ENCODE measurements around the gene ZNF737. TPM values are rescaled to one million over a fixed set of nuclear protein-coding genes. Genes with fewer than 3 reads are reported as not detected.
A peak's percentile ranks its signal among the peaks of the same experiment; 100 is the strongest.
"Not testable (repeated sequence)": the region's sequence is repeated elsewhere in the genome, so short reads cannot be mapped to it uniquely, and the experiment has no call there.

ZNF737 gene
- total RNA-seq, 6 donors from 2014 or later, result 7.2 to 33.5 (median 12.7) TPM

DNA sequence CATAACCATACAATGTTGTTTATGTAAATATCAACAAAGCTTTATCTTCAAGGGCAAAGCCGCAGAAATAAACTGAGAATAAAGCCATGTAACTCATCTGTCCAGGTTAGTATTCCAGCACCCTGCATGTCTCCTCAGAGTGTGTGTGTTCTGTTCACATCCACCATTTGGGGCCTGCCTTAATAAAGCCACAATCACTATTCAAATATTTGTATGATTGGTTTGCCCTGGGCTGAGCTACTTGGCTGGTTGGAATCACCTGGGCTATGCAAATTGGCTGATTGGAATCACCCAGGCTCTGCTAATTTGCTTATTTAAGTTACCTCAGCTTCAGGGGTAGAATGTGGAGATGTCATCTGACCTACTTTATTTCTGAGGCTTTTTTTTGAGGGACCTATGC, 42.4 kb upstream of the ZNF737 start:
- WGBS, 2 donors, result 87 to 90% methylated on average over 1 of the region's 1 CpG
- TF ChIP-seq EP300 (IDR thresholded peaks at IDR 0.05), result no peak
- TF ChIP-seq, protein P1, sequence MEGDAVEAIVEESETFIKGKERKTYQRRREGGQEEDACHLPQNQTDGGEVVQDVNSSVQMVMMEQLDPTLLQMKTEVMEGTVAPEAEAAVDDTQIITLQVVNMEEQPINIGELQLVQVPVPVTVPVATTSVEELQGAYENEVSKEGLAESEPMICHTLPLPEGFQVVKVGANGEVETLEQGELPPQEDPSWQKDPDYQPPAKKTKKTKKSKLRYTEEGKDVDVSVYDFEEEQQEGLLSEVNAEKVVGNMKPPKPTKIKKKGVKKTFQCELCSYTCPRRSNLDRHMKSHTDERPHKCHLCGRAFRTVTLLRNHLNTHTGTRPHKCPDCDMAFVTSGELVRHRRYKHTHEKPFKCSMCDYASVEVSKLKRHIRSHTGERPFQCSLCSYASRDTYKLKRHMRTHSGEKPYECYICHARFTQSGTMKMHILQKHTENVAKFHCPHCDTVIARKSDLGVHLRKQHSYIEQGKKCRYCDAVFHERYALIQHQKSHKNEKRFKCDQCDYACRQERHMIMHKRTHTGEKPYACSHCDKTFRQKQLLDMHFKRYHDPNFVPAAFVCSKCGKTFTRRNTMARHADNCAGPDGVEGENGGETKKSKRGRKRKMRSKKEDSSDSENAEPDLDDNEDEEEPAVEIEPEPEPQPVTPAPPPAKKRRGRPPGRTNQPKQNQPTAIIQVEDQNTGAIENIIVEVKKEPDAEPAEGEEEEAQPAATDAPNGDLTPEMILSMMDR (IDR thresholded peaks at IDR 0.05), result no peak
- TF ChIP-seq POLR2A (IDR thresholded peaks at IDR 0.05), result no peak
- no peak for TF ChIP-seq POLR2AphosphoS5 (IDR thresholded peaks at IDR 0.05)
- H3K9me3 ChIP-seq, result peaks cover 0 to 34% (median 11%) of the 10 kb centered on the region in 4 donors

DNA sequence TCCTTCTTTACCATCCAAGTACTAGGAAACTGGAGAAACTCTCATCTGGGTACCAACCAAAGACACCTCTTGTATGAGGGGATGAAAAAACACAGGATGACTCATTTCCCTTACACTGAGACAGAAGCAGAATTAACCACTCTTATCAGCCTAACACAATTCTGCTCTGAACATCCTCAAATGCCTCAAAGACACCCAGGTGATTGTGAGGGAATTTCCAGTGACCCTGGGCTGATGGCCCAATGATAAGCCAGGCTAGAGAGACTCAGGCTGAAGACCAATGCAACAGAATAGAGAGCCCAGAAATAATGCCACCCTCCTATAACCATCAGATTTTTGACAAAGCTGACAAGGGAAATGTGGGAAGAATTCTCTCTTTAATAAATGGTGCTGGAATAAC, 7.0 kb downstream of the ZNF737 start:
- no peak overlapping the region for H3K4me3 ChIP-seq
- peaks cover 38 to 95% (median 87%) of the 10 kb centered on the region in 4 donors for H3K9me3 ChIP-seq
- no peaks in the 10 kb centered on the region for H3K27me3 ChIP-seq
- TF ChIP-seq POLR2AphosphoS5 (IDR thresholded peaks at IDR 0.05), result no peak
- TF ChIP-seq, protein P1 (IDR thresholded peaks at IDR 0.05), result no peak
- no peak for TF ChIP-seq EP300 (IDR thresholded peaks at IDR 0.05)
- TF ChIP-seq POLR2A (IDR thresholded peaks at IDR 0.05), result no peak
- H3K36me3 ChIP-seq, result peaks cover 5 to 31% (median 16%) of the 10 kb centered on the region in 4 donors
- ATAC-seq (ENCODE audit: low FRiP score in 2 of 2) (no peak), DNase-seq (no peak)
- H3K4me1 ChIP-seq, result peaks cover 0 to 5% (median 0%) of the 10 kb centered on the region in 4 donors
- H3K27ac ChIP-seq, result no peak overlapping the region

More for the DNA sequence above, 42.4 kb upstream of the ZNF737 start:
- Histone ChIP-seq H3K36me3 (no peaks in the 10 kb centered on the region), H3K4me1 (no peaks in the 10 kb centered on the region), H3K4me3 (no peak overlapping the region), H3K27me3 (no peaks in the 10 kb centered on the region), H3K27ac (no peak overlapping the region)
- ATAC-seq (ENCODE audit: low FRiP score in 2 of 2) (no peak), DNase-seq (no peak)

DNA sequence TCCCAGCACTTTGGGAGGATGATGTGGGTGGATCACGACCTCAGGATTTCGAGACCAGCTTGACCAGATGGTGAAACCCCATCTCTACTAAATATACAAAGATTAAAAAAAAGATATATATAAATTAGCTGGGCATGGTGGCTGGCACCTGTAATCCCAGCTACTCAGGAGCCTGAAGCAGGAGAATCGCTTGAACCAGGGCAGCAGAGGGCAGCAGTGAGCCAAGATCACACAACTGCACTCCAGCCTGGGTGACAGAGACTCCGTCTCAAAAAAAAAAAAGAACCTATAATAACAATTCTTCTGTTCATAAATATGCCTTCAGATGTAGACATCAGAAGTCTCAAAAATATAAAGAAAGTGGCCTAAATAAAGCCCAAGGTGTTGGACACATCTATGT, 7.6 kb downstream of the ZNF737 start:
- H3K36me3 ChIP-seq, result peaks cover 9 to 34% (median 20%) of the 10 kb centered on the region in 4 donors
- ATAC-seq (ENCODE audit: low FRiP score in 2 of 2) (no peak), DNase-seq (no peak)
- H3K4me1 ChIP-seq, result peaks cover 0 to under 1% (median 0%) of the 10 kb centered on the region in 4 donors
- 69 to 77% methylated on average over 4 of the region's 4 CpGs for WGBS, 2 donors
- H3K27ac ChIP-seq, result no peak overlapping the region
- TF ChIP-seq POLR2AphosphoS5 (IDR thresholded peaks at IDR 0.05), result no peak
- TF ChIP-seq POLR2A (IDR thresholded peaks at IDR 0.05), result no peak
- TF ChIP-seq, protein P1 (IDR thresholded peaks at IDR 0.05), result no peak
- H3K4me3 ChIP-seq, result no peak overlapping the region
- peaks cover 44 to 95% (median 88%) of the 10 kb centered on the region in 4 donors for H3K9me3 ChIP-seq
- no peaks in the 10 kb centered on the region for H3K27me3 ChIP-seq

DNA sequence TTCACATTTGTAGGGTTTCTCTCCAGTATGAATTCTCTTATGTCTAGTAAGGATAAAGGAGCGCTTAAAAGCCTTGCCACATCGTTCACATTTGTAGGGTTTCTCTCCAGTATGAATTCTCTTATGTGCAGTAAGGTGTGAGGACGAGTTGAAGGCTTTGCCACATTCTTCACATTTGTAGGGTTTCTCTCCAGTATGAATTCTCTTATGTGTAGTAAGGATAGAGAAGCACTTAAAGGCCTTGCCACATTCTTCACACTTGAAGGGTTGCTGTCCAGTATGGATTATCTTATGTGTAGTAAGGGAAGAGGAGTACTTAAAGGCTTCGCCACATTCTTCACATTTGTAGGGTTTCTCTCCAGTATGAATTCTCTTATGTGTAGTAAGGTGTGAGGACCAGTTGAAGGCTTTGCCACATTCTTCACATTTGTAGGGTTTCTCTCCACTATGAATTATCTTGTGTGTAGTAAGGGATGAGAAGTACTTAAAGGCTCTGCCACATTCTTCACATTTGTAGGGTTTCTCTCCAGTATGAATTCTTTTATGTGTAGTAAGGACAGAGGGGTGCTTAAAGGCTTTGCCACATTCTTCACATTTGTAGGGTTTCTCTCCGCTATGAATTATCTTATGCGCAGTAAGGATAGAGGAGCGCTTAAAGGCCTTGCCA, 20.8 kb downstream of the ZNF737 start:
- 90% methylated on average over 7 of the region's 7 CpGs for WGBS, 2 donors
- not testable (repeated sequence) for H3K27ac ChIP-seq; H3K4me3 ChIP-seq; H3K4me1 ChIP-seq; ATAC-seq (ENCODE audit: low FRiP score in 2 of 2); DNase-seq; H3K27me3 ChIP-seq
- Histone ChIP-seq H3K9me3 (peaks cover 97 to 100% (median 99%) of the 10 kb centered on the region in 4 donors), H3K36me3 (peaks cover 38 to 64% (median 56%) of the 10 kb centered on the region in 4 donors)

DNA sequence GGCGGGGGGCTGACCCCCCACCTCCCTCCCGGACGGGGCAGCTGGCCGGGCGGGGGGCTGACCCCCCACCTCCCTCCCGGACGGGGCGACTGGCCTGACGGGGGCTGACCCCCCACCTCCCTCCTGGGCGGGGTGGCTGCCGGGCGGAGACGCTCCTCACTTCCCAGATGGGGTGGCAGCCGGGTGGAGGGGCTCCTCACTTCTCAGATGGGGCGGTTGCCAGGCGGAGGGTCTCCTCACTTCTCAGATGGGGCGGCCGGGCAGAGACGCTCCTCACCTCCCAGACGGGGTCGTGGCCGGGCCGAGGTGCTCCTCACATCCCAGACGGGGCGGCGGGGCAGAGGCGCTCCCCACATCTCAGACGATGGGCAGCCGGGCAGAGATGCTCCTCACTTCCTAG, 35.3 kb downstream of the ZNF737 start:
- H3K27me3 ChIP-seq; H3K36me3 ChIP-seq; H3K4me3 ChIP-seq; H3K27ac ChIP-seq; H3K4me1 ChIP-seq; ATAC-seq (ENCODE audit: low FRiP score in 2 of 2): not testable (repeated sequence)
- peak in 1 of 2 donors; percentile 52 for DNase-seq
- peaks cover 14 to 68% (median 41%) of the 10 kb centered on the region in 4 donors for H3K9me3 ChIP-seq
- WGBS, 2 donors, result 100% methylated on average over 3 to 4 of the region's 29 CpGs
